Measurements from ENCODE around the gene DNAI2. TPM values are rescaled to one million over a fixed set of nuclear protein-coding genes. Genes with fewer than 3 reads are reported as not detected.

The DNAI2 gene
- total and polyA plus RNA-seq, 9 of the 15 experiments (the other 6 are each of a cell fraction or from before 2014, with no cell fraction given), result not detected

DNA sequence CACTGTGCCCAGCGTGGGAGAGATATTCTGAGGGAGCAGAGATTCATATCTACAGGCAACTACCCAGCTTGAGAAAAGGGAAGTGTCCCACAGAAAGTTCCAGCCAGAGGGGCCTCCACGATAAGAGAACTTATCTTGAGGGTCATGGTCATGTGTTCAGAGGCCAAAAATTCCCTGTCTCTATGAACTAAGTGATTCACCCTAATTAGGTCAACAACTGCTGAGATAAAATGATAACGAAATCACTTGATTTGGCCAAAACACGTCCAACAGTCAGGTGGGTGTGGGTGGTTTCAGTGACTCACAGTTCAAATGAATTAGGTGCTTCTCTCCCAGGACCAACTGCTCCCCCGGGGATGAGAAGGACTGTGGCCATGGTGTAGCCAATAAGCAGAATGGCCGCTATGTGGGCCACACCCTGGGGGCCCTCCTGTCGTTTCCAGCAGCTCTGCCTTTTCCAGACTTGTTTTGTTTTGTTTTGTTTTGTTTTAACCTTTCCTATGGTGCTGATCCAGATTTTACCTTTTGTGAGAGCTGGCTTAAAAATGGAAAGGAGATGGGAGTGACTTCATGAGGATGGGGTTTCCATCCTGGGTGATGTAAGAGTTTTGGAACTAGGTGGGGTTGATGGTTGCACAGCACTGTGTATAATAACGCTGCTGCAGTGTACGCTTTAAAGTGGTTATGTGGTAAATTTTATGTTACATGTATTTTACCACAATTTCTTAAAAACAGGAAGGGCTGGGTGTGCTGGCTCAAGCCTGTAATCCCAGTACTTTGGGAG, 8.7 kb downstream of the DNAI2 start (continued):
- TF ChIP-seq RBM14 (IDR thresholded peaks at IDR 0.05; ENCODE audit: borderline replicate concordance, insufficient read depth, low read depth, low read length) (no peak), TAL1 (IDR thresholded peaks at IDR 0.05) (peak; percentile 69), ZNF232 (CRISPR knock-in tag; IDR thresholded peaks at IDR 0.05) (no peak), BHLHE40 (IDR thresholded peaks at IDR 0.05; ENCODE audit: low read length) (peak; percentile 63; the same call in 1 of the 2 replicates), CBFA2T2 (conservative IDR thresholded peaks at IDR 0.05) (peak; percentile 76), HNRNPK (IDR thresholded peaks at IDR 0.05; ENCODE audit: low read depth, low read length, poor library complexity, severe bottlenecking) (no peak), EGR1 (conservative IDR thresholded peaks at IDR 0.05) (peak; percentile 75), MTF1 (CRISPR knock-in tag; IDR thresholded peaks at IDR 0.05; ENCODE audit: borderline replicate concordance) (no peak), FIP1L1 (IDR thresholded peaks at IDR 0.05; ENCODE audit: low read depth, low read length, poor library complexity, severe bottlenecking) (no peak), ZNF780A (CRISPR knock-in tag; IDR thresholded peaks at IDR 0.05) (no peak), BRCA1 (IDR thresholded peaks at IDR 0.05) (no peak), BRCA1 (CRISPR knock-in tag; IDR thresholded peaks at IDR 0.05) (no peak)
- TF ChIP-seq, protein P1, sequence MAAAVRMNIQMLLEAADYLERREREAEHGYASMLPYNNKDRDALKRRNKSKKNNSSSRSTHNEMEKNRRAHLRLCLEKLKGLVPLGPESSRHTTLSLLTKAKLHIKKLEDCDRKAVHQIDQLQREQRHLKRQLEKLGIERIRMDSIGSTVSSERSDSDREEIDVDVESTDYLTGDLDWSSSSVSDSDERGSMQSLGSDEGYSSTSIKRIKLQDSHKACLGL (CRISPR knock-in tag; IDR thresholded peaks at IDR 0.05; ENCODE audit: borderline replicate concordance, poor library complexity, severe bottlenecking), result no peak
- TF ChIP-seq, protein P2, sequence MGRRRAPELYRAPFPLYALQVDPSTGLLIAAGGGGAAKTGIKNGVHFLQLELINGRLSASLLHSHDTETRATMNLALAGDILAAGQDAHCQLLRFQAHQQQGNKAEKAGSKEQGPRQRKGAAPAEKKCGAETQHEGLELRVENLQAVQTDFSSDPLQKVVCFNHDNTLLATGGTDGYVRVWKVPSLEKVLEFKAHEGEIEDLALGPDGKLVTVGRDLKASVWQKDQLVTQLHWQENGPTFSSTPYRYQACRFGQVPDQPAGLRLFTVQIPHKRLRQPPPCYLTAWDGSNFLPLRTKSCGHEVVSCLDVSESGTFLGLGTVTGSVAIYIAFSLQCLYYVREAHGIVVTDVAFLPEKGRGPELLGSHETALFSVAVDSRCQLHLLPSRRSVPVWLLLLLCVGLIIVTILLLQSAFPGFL (CRISPR knock-in tag; IDR thresholded peaks at IDR 0.05), result no peak
- TF ChIP-seq, protein P3, sequence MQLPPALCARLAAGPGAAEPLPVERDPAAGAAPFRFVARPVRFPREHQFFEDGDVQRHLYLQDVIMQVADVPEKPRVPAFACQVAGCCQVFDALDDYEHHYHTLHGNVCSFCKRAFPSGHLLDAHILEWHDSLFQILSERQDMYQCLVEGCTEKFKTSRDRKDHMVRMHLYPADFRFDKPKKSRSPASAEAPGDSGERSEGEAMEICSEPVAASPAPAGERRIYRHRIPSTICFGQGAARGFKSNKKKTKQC (CRISPR knock-in tag; IDR thresholded peaks at IDR 0.05), result 0 out of 2 replicates have a peak, but pooled peaks have one; percentile 28
- TF ChIP-seq, protein P4, sequence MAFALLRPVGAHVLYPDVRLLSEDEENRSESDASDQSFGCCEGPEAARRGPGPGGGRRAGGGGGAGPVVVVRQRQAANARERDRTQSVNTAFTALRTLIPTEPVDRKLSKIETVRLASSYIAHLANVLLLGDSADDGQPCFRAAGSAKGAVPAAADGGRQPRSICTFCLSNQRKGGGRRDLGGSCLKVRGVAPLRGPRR (CRISPR knock-in tag; IDR thresholded peaks at IDR 0.05), result no peak
- TF ChIP-seq, protein P5, sequence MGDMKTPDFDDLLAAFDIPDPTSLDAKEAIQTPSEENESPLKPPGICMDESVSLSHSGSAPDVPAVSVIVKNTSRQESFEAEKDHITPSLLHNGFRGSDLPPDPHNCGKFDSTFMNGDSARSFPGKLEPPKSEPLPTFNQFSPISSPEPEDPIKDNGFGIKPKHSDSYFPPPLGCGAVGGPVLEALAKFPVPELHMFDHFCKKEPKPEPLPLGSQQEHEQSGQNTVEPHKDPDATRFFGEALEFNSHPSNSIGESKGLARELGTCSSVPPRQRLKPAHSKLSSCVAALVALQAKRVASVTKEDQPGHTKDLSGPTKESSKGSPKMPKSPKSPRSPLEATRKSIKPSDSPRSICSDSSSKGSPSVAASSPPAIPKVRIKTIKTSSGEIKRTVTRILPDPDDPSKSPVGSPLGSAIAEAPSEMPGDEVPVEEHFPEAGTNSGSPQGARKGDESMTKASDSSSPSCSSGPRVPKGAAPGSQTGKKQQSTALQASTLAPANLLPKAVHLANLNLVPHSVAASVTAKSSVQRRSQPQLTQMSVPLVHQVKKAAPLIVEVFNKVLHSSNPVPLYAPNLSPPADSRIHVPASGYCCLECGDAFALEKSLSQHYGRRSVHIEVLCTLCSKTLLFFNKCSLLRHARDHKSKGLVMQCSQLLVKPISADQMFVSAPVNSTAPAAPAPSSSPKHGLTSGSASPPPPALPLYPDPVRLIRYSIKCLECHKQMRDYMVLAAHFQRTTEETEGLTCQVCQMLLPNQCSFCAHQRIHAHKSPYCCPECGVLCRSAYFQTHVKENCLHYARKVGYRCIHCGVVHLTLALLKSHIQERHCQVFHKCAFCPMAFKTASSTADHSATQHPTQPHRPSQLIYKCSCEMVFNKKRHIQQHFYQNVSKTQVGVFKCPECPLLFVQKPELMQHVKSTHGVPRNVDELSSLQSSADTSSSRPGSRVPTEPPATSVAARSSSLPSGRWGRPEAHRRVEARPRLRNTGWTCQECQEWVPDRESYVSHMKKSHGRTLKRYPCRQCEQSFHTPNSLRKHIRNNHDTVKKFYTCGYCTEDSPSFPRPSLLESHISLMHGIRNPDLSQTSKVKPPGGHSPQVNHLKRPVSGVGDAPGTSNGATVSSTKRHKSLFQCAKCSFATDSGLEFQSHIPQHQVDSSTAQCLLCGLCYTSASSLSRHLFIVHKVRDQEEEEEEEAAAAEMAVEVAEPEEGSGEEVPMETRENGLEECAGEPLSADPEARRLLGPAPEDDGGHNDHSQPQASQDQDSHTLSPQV (IDR thresholded peaks at IDR 0.05), result no peak

Measured in K562 (cell line).